IMR-90 (cell line): Measurements from ENCODE around the gene EXOC8.

ENCODE experiments used
- CEBPB ChIP-seq: IDR thresholded peaks from 2 replicates; pipeline ENCODE4 v1.6.1; 2012; ENCODE audit warnings: low read depth, low read length, improper control_type of control experiment
- POLR2A ChIP-seq: IDR thresholded peaks from 2 replicates; pipeline ENCODE4 v1.6.1; 2012; ENCODE audit warnings: mild to moderate bottlenecking, low read depth, low read length
- SMC3 ChIP-seq: fragments of 150-350 bp; IDR thresholded peaks from 2 replicates; pipeline ENCODE4 v1.6.1; 2016; ENCODE audit warnings: low read depth, mild to moderate bottlenecking, antibody characterized with exemption, low read length, moderate library complexity
- TF ChIP-seq, protein P1 (sequence below): conservative IDR thresholded peaks from 2 replicates; pipeline ENCODE4 v1.5.1; 2012; ENCODE audit warnings: mild to moderate bottlenecking, low read depth, low read length, improper control_type of control experiment
- TF ChIP-seq, protein P2 (sequence below): fragments of 150-350 bp; IDR thresholded peaks from 2 replicates; pipeline ENCODE4 v1.6.1; 2017; ENCODE audit warnings: mild to moderate bottlenecking, antibody characterized with exemption, low read length, low read depth
- TF ChIP-seq, protein P3 (sequence below): fragments of 150-350 bp; IDR thresholded peaks from 2 replicates; pipeline ENCODE4 v1.6.1; 2016; ENCODE audit warnings: low read depth, mild to moderate bottlenecking, low read length, moderate library complexity, borderline replicate concordance

DNA sequence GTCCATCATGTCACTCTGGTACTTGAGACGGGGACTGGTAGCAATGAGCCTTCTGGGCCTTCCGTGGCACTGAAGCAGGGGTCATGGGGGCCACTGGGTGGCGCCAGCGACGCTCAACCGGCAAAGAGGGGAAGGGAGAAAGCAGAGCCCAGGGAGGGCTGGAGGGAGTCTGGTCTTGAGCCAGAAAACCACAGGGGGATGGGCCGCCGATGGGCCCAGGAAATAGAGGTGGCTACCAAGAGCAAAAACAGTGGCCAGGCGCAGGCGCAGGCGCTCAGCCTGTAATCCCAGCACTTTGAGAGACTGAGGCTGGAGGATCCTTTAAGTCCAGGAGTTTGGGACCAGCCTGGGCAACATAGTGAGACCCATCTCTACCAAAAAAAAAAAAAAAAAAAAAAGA, 21.8 kb downstream of the EXOC8 start:
- TF ChIP-seq POLR2A (no peak), SMC3 (peak; percentile 44; the same call in 1 of the 2 replicates), CEBPB (no peak)
- TF ChIP-seq, protein P1, sequence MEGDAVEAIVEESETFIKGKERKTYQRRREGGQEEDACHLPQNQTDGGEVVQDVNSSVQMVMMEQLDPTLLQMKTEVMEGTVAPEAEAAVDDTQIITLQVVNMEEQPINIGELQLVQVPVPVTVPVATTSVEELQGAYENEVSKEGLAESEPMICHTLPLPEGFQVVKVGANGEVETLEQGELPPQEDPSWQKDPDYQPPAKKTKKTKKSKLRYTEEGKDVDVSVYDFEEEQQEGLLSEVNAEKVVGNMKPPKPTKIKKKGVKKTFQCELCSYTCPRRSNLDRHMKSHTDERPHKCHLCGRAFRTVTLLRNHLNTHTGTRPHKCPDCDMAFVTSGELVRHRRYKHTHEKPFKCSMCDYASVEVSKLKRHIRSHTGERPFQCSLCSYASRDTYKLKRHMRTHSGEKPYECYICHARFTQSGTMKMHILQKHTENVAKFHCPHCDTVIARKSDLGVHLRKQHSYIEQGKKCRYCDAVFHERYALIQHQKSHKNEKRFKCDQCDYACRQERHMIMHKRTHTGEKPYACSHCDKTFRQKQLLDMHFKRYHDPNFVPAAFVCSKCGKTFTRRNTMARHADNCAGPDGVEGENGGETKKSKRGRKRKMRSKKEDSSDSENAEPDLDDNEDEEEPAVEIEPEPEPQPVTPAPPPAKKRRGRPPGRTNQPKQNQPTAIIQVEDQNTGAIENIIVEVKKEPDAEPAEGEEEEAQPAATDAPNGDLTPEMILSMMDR: peak; percentile 45
- TF ChIP-seq, protein P2, sequence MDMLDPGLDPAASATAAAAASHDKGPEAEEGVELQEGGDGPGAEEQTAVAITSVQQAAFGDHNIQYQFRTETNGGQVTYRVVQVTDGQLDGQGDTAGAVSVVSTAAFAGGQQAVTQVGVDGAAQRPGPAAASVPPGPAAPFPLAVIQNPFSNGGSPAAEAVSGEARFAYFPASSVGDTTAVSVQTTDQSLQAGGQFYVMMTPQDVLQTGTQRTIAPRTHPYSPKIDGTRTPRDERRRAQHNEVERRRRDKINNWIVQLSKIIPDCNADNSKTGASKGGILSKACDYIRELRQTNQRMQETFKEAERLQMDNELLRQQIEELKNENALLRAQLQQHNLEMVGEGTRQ: no peak
- TF ChIP-seq, protein P3, sequence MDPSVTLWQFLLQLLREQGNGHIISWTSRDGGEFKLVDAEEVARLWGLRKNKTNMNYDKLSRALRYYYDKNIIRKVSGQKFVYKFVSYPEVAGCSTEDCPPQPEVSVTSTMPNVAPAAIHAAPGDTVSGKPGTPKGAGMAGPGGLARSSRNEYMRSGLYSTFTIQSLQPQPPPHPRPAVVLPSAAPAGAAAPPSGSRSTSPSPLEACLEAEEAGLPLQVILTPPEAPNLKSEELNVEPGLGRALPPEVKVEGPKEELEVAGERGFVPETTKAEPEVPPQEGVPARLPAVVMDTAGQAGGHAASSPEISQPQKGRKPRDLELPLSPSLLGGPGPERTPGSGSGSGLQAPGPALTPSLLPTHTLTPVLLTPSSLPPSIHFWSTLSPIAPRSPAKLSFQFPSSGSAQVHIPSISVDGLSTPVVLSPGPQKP: no peak
